Osteocyte (in vitro differentiated cells): Measurements from ENCODE around the gene TJP2. TPM values are rescaled to one million over a fixed set of nuclear protein-coding genes. Genes with fewer than 3 reads are reported as not detected.

ENCODE experiments used
- DNase-seq: peaks from one replicate; pipeline ENCODE4 v3.0.0; 2021; ENCODE audit warnings: mixed read lengths; ENCODE audit not compliant: unreplicated experiment; ENCODE audit errors: extremely low spot score
- H3K27ac Mint-ChIP-seq: one replicate; pipeline ENCODE4 v1.8.0; 2021; ENCODE audit warnings: mild to moderate bottlenecking, mixed read lengths; ENCODE audit not compliant: unreplicated experiment
- H3K27me3 Mint-ChIP-seq: one replicate; pipeline ENCODE4 v1.8.0; 2021; ENCODE audit warnings: mixed read lengths; ENCODE audit not compliant: unreplicated experiment
- H3K36me3 Mint-ChIP-seq: one replicate; pipeline ENCODE4 v1.8.0; 2021; ENCODE audit warnings: mixed read lengths; ENCODE audit not compliant: unreplicated experiment
- H3K4me1 Mint-ChIP-seq: one replicate; pipeline ENCODE4 v1.8.0; 2021; ENCODE audit warnings: mixed read lengths; ENCODE audit not compliant: unreplicated experiment
- H3K4me3 Mint-ChIP-seq: one replicate; pipeline ENCODE4 v1.8.0; 2021; ENCODE audit warnings: mild to moderate bottlenecking, moderate library complexity, mixed read lengths; ENCODE audit not compliant: unreplicated experiment
- H3K9me3 Mint-ChIP-seq: one replicate; pipeline ENCODE4 v1.8.0; 2021; ENCODE audit warnings: mixed read lengths; ENCODE audit not compliant: unreplicated experiment
- total RNA-seq: library from RNA; stranded (reverse); gene quantifications from 2 replicates; pipeline ENCODE4 v1.2.1, GENCODE V29; 2021
- TF ChIP-seq, protein P1 (sequence below): fragments of 200-600 bp; sonication (generic); IDR thresholded peaks from 2 replicates; pipeline ENCODE4 v1.5.0; 2021; ENCODE audit warnings: antibody characterized with exemption, mild to moderate bottlenecking, moderate library complexity

Gene TJP2
- total RNA-seq, 1 donor from 2014 or later = 42.7 TPM

DNA sequence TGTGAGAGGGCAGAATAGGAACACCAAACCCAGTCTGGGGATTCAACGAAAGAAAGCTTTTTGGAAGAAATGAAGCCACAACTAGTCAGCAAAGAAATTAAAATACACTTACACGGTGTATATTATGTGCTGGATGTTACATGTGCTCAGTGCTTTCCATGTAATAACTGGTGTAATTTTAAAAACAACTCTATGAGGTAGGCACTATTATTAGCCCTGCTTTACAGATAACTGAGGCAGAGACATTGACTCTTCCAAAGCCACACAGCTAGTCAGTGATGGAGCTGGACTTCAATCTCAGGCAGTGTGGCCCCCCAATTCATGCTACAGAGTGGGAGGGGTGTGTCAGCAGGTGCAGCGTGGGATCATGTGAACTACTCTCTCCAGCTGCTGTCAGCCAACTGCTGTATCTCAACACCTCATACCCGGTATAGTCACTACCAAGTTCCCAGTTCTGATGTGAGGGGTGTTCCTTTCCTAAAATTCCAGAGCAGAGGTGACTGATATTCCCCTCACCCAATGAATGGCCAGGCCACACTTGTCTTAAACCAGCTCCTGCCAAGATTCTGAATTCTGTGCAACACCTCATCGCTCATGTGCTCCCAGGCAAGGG lies 33.8 kb upstream of the TJP2 start:
- Mint-ChIP-seq H3K9me3 (no peaks in the 10 kb centered on the region), H3K27me3 (no peaks in the 10 kb centered on the region), H3K36me3 (peaks cover 7% of the 10 kb centered on the region), H3K4me1 (peaks cover 32% of the 10 kb centered on the region), H3K4me3 (no peak overlapping the region), H3K27ac (no peak overlapping the region)
- TF ChIP-seq, protein P1, sequence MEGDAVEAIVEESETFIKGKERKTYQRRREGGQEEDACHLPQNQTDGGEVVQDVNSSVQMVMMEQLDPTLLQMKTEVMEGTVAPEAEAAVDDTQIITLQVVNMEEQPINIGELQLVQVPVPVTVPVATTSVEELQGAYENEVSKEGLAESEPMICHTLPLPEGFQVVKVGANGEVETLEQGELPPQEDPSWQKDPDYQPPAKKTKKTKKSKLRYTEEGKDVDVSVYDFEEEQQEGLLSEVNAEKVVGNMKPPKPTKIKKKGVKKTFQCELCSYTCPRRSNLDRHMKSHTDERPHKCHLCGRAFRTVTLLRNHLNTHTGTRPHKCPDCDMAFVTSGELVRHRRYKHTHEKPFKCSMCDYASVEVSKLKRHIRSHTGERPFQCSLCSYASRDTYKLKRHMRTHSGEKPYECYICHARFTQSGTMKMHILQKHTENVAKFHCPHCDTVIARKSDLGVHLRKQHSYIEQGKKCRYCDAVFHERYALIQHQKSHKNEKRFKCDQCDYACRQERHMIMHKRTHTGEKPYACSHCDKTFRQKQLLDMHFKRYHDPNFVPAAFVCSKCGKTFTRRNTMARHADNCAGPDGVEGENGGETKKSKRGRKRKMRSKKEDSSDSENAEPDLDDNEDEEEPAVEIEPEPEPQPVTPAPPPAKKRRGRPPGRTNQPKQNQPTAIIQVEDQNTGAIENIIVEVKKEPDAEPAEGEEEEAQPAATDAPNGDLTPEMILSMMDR = no peak
- DNase-seq = peak; percentile 34

DNA sequence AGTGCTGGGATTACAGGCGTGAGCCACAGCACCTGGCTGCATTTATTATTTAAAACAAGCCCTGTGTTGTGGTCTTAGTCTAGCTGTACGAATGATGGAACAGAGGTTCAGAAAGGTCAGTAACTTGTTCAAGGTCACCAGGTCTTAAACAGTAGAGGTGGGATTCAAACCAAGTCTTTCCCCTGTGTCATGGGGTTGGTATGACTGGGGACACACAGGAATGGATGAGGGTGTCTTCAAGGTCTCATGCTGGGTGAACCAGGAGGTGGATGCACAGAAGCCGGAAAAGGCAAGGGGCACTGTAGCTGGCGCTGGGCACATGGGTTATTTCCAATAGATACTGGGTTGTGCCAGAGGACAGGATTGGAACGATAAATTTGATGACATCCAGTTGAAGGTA lies 32.2 kb upstream of the TJP2 start:
- H3K36me3 Mint-ChIP-seq = peaks cover 7% of the 10 kb centered on the region
- peak; percentile 53 for DNase-seq
- H3K4me1 Mint-ChIP-seq = peaks cover 25% of the 10 kb centered on the region
- no peaks in the 10 kb centered on the region for H3K9me3 Mint-ChIP-seq
- TF ChIP-seq, protein P1 = no peak
- H3K4me3 Mint-ChIP-seq = no peak overlapping the region
- H3K27me3 Mint-ChIP-seq = no peaks in the 10 kb centered on the region
- peak overlapping the region; percentile 68 for H3K27ac Mint-ChIP-seq

DNA sequence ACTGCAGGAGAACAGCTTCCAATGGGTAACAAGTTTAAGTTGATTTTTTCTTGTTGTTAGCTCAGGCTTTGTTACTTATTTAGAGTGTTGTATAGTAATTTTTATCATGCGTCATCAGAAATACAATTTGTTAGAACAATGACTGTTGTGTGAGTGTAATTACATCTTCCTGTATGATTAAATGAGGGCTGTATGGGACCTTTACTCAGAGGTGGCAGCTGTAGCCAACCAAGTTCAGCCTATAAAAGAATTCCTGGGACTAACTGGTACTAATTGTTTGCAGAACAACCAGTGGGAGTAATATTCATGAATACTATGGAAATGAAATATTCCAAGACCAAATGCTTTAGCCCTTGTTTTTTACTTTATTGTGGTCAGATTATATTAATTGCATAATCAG lies 30.8 kb upstream of the TJP2 start:
- H3K27ac Mint-ChIP-seq = no peak overlapping the region
- TF ChIP-seq, protein P1 = no peak
- DNase-seq = no peak
- peaks cover 7% of the 10 kb centered on the region for H3K36me3 Mint-ChIP-seq
- H3K4me3 Mint-ChIP-seq = no peak overlapping the region
- peaks cover 26% of the 10 kb centered on the region for H3K4me1 Mint-ChIP-seq
- H3K9me3 Mint-ChIP-seq = no peaks in the 10 kb centered on the region
- no peaks in the 10 kb centered on the region for H3K27me3 Mint-ChIP-seq

DNA sequence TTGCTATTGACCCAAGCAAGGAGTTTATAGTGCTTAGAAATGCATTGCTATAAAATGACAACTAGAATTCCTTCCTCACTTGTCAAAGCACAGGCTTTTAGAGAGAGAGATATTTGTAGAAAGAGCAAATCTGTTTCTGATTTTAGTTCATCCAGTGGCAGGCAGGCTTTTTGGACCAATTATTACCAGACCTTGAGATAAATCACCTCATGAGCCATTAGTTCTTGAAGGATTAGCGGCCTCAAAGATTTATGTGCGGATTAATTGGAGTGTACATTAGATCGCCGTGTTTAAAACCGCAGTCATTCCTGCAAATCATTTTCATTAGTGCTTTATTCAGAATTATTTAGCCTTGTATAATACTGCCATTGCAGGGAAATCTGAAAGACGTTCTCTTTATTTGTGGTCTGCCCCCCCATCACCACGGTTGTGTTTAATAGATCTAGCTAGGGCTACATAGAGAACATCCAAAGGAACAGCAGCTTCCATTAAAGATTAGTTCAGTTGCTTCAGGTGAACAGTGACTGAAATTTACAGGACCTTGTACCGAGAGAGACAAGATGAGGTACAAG lies 28.8 kb upstream of the TJP2 start:
- Mint-ChIP-seq H3K36me3 (peaks cover 4% of the 10 kb centered on the region), H3K9me3 (no peaks in the 10 kb centered on the region), H3K4me3 (no peak overlapping the region), H3K4me1 (peaks cover 40% of the 10 kb centered on the region), H3K27me3 (no peaks in the 10 kb centered on the region), H3K27ac (no peak overlapping the region)
- no peak for DNase-seq
- TF ChIP-seq, protein P1 = no peak

DNA sequence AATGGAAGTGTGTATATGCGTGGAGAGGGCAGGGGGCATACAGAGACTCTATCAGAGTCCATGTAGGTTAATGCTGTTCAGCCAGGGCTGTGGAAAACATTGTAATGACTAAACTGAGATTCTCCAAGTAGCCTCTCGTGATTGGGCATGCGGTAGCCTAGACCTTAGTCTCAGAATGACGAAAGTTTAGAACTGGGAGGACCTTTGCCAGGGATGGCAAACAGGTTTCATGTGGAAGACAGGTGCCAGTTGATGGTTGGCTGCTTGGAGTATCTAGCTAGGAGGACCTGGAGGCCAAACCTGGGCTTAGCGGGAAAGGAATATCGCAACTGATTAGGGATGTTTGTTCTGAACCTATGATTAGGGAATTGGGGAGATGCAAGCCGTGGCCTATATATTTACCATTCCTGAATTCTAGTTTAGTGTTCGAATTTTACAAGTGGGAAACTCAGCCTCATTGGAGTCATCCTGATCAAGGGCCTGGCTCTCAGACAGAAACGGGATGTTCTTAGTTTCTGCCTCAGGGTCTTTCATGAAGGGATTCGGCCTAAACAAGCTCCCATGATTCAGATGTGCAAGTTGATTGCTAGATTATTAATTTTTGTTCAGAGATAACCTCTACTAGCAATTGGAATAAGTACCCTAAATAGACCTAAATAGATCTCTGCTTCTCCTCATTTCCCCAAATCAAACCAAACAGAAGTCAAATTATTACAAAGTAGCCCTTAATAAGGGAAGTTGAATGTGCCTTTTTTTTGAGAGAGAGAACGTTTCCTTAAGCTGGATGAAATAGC lies 26.8 kb upstream of the TJP2 start:
- no peaks in the 10 kb centered on the region for H3K27me3 Mint-ChIP-seq
- H3K36me3 Mint-ChIP-seq = peaks cover 11% of the 10 kb centered on the region
- no peak overlapping the region for H3K4me3 Mint-ChIP-seq
- H3K9me3 Mint-ChIP-seq = no peaks in the 10 kb centered on the region
- DNase-seq = peak; percentile 25
- TF ChIP-seq, protein P1 = no peak
- H3K27ac Mint-ChIP-seq = no peak overlapping the region
- peaks cover 39% of the 10 kb centered on the region for H3K4me1 Mint-ChIP-seq
